HepG2 (cell line): Measurements from ENCODE around the gene RPTOR. TPM values are rescaled to one million over a fixed set of nuclear protein-coding genes. Genes with fewer than 3 reads are reported as not detected.
A peak's percentile ranks its signal among the peaks of the same experiment; 100 is the strongest.

Experiments
- ARID2 ChIP-seq: sonication (generic); formaldehyde crosslinking; IDR thresholded peaks from 2 replicates; pipeline ENCODE4 v1.8.1; 2022; ENCODE audit warnings: mild to moderate bottlenecking, missing genetic modification reagents, borderline replicate concordance
- ARNTL ChIP-seq: sonication (generic); formaldehyde crosslinking; IDR thresholded peaks from 2 replicates; pipeline ENCODE4 v1.4.0; 2020; ENCODE audit warnings: mild to moderate bottlenecking, missing genetic modification reagents
- CREB1 ChIP-seq, 2 experiments: fragments of 450-650 bp in 1 of 2; IDR thresholded peaks; 2 replicates each; pipeline ENCODE4 v1.6.1; 2016 to 2017; ENCODE audit warnings: control low read depth in 1 of 2, mild to moderate bottlenecking in 1 of 2, missing compliant biosample characterization in 1 of 2, missing genetic modification characterization in 1 of 2
- FOXA3 ChIP-seq: IDR thresholded peaks from 2 replicates; pipeline ENCODE4 v1.6.1; 2016; ENCODE audit warnings: missing genetic modification reagents, missing compliant biosample characterization
- HNRNPLL ChIP-seq: fragments of 200-400 bp; formaldehyde crosslinking; IDR thresholded peaks from 2 replicates; pipeline ENCODE4 v1.6.1; 2017; ENCODE audit warnings: mild to moderate bottlenecking, low read depth, low read length; ENCODE audit not compliant: poor library complexity, severe bottlenecking
- HOXA9 ChIP-seq: sonication (generic); formaldehyde crosslinking; IDR thresholded peaks from 2 replicates; pipeline ENCODE4 v1.8.1; 2022; ENCODE audit warnings: missing genetic modification reagents, mild to moderate bottlenecking, moderate library complexity, borderline replicate concordance
- MED1 ChIP-seq: sonication (generic); formaldehyde crosslinking; IDR thresholded peaks from 2 replicates; pipeline ENCODE4 v1.4.0; 2020; ENCODE audit warnings: missing genetic modification reagents
- MYC ChIP-seq: sonication (generic); formaldehyde crosslinking; IDR thresholded peaks from 2 replicates; pipeline ENCODE4 v1.9.0; 2021; ENCODE audit warnings: missing genetic modification reagents, borderline replicate concordance
- NAIF1 ChIP-seq: sonication (generic); formaldehyde crosslinking; IDR thresholded peaks from 2 replicates; pipeline ENCODE4 v1.5.0; 2020; ENCODE audit warnings: mild to moderate bottlenecking, missing genetic modification reagents, borderline replicate concordance
- PHF21A ChIP-seq: sonication (generic); formaldehyde crosslinking; IDR thresholded peaks from 2 replicates; pipeline ENCODE4 v1.5.0; 2020; ENCODE audit warnings: mild to moderate bottlenecking, missing genetic modification reagents
- PRMT3 ChIP-seq: sonication (generic); formaldehyde crosslinking; IDR thresholded peaks from 2 replicates; pipeline ENCODE4 v1.8.1; 2022; ENCODE audit warnings: low read depth, mild to moderate bottlenecking, moderate library complexity, missing genetic modification reagents, borderline replicate concordance
- SSRP1 ChIP-seq: IDR thresholded peaks from 2 replicates; pipeline ENCODE4 v1.6.1; 2016; ENCODE audit warnings: control low read depth
- ZNF230 ChIP-seq: sonication (generic); formaldehyde crosslinking; IDR thresholded peaks from 2 replicates; pipeline ENCODE4 v1.4.0; 2020; ENCODE audit warnings: mild to moderate bottlenecking, missing genetic modification reagents
- ZNF644 ChIP-seq: IDR thresholded peaks from 2 replicates; pipeline ENCODE4 v1.6.1; 2016; ENCODE audit warnings: low read depth
- ZSCAN9 ChIP-seq: IDR thresholded peaks from 2 replicates; pipeline ENCODE4 v1.6.1; 2016; ENCODE audit warnings: borderline replicate concordance
- polyA plus RNA-seq, 8 experiments: library from polyadenylated mRNA; depleted of rRNA in 3 of 8; stranded (reverse) in 7 of 8; unstranded in 1 of 8; fragments of >200 nt; fragmentation: Illumina TruSeq in 4 of 8; extraction: Trizol in 4 of 8; gene quantifications; 2 replicates each; pipeline versions ENCODE4 v1.2.1 to v1.2.3, GENCODE V29; 2011 to 2016; ENCODE audit warnings: low read depth in 4 of 8, missing spikeins in 1 of 8, mixed read lengths in 1 of 8; ENCODE audit not compliant: insufficient read depth in 1 of 8
- total RNA-seq, 5 experiments: library from RNA; depleted of rRNA; stranded (reverse); fragments of >200 nt; fragmentation: Illumina TruSeq; extraction: Trizol; gene quantifications; 2 replicates each; pipeline ENCODE4 v1.2.3, GENCODE V29; 2016; ENCODE audit warnings: low read depth in 1 of 5
- TF ChIP-seq, protein P1 (sequence below): sonication (generic); formaldehyde crosslinking; IDR thresholded peaks from 2 replicates; pipeline ENCODE4 v1.4.0; 2020; ENCODE audit warnings: missing genetic modification reagents
- TF ChIP-seq, protein P2 (sequence below): sonication (generic); formaldehyde crosslinking; IDR thresholded peaks from 2 replicates; pipeline ENCODE4 v1.4.0; 2020; ENCODE audit warnings: missing genetic modification reagents
- TF ChIP-seq, protein P3 (sequence below): sonication (generic); formaldehyde crosslinking; IDR thresholded peaks from 2 replicates; pipeline ENCODE4 v1.4.0; 2020; ENCODE audit warnings: missing genetic modification reagents, mild to moderate bottlenecking, borderline replicate concordance
- TF ChIP-seq, protein P4 (sequence below): sonication (generic); formaldehyde crosslinking; IDR thresholded peaks from 2 replicates; pipeline ENCODE4 v1.8.0; 2022; ENCODE audit warnings: missing genetic modification reagents, mild to moderate bottlenecking, borderline replicate concordance

Gene RPTOR
- total and polyA plus RNA-seq, 2 of the 13 experiments (the other 11 are each of a cell fraction or from before 2014, with no cell fraction given), result 6.6 to 25.3 TPM

DNA sequence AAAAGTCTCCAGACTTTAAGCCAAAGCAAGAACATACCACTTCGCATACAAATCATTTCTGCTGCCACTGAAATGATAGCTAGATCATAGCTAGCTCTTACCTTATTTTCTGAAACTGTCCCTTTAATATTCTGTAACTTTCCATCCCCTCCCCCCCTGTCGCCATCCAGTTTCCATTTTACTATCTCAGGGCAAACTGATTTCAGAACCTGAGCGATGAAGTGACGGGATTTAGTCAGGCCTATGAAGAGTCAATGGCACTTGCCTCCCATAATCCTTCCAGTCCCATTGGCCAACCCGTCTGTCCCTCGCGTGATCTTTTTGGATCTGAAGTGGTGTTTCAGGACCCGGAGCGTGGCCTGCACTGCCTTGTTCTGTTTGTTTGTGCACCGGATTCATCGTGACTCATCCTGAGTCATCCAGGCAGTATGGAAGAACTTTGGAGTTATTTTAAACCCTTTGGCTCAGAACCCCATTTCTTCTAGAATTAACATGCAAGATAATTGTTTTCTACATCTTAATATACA lies 247.2 kb downstream of the RPTOR start (continued):
- TF ChIP-seq, protein P1, sequence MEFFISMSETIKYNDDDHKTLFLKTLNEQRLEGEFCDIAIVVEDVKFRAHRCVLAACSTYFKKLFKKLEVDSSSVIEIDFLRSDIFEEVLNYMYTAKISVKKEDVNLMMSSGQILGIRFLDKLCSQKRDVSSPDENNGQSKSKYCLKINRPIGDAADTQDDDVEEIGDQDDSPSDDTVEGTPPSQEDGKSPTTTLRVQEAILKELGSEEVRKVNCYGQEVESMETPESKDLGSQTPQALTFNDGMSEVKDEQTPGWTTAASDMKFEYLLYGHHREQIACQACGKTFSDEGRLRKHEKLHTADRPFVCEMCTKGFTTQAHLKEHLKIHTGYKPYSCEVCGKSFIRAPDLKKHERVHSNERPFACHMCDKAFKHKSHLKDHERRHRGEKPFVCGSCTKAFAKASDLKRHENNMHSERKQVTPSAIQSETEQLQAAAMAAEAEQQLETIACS (CRISPR knock-in tag), result no peak
- TF ChIP-seq MED1 (CRISPR knock-in tag), result 0 out of 2 replicates have a peak, but pooled peaks have one; percentile 16
- peak; percentile 60 for TF ChIP-seq FOXA3 (CRISPR knock-in tag)
- TF ChIP-seq, protein P2, sequence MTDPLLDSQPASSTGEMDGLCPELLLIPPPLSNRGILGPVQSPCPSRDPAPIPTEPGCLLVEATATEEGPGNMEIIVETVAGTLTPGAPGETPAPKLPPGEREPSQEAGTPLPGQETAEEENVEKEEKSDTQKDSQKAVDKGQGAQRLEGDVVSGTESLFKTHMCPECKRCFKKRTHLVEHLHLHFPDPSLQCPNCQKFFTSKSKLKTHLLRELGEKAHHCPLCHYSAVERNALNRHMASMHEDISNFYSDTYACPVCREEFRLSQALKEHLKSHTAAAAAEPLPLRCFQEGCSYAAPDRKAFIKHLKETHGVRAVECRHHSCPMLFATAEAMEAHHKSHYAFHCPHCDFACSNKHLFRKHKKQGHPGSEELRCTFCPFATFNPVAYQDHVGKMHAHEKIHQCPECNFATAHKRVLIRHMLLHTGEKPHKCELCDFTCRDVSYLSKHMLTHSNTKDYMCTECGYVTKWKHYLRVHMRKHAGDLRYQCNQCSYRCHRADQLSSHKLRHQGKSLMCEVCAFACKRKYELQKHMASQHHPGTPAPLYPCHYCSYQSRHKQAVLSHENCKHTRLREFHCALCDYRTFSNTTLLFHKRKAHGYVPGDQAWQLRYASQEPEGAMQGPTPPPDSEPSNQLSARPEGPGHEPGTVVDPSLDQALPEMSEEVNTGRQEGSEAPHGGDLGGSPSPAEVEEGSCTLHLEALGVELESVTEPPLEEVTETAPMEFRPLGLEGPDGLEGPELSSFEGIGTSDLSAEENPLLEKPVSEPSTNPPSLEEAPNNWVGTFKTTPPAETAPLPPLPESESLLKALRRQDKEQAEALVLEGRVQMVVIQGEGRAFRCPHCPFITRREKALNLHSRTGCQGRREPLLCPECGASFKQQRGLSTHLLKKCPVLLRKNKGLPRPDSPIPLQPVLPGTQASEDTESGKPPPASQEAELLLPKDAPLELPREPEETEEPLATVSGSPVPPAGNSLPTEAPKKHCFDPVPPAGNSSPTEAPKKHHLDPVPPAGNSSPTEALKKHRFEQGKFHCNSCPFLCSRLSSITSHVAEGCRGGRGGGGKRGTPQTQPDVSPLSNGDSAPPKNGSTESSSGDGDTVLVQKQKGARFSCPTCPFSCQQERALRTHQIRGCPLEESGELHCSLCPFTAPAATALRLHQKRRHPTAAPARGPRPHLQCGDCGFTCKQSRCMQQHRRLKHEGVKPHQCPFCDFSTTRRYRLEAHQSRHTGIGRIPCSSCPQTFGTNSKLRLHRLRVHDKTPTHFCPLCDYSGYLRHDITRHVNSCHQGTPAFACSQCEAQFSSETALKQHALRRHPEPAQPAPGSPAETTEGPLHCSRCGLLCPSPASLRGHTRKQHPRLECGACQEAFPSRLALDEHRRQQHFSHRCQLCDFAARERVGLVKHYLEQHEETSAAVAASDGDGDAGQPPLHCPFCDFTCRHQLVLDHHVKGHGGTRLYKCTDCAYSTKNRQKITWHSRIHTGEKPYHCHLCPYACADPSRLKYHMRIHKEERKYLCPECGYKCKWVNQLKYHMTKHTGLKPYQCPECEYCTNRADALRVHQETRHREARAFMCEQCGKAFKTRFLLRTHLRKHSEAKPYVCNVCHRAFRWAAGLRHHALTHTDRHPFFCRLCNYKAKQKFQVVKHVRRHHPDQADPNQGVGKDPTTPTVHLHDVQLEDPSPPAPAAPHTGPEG, result no peak
- no peak for TF ChIP-seq ARID2 (CRISPR knock-in tag)
- TF ChIP-seq SSRP1 (CRISPR knock-in tag), result 0 out of 2 replicates have a peak, but pooled peaks have one; percentile 37
- peak; percentile 32; the same call in 1 of the 2 replicates for TF ChIP-seq CREB1 (IDR thresholded peaks at IDR 0.05)
- peak; percentile 17; the same call in 1 of the 2 replicates for TF ChIP-seq CREB1 (CRISPR knock-in tag; IDR thresholded peaks at IDR 0.05)
- TF ChIP-seq ZSCAN9 (CRISPR knock-in tag), result peak; percentile 39; the same call in 1 of the 2 replicates
- TF ChIP-seq, protein P3, sequence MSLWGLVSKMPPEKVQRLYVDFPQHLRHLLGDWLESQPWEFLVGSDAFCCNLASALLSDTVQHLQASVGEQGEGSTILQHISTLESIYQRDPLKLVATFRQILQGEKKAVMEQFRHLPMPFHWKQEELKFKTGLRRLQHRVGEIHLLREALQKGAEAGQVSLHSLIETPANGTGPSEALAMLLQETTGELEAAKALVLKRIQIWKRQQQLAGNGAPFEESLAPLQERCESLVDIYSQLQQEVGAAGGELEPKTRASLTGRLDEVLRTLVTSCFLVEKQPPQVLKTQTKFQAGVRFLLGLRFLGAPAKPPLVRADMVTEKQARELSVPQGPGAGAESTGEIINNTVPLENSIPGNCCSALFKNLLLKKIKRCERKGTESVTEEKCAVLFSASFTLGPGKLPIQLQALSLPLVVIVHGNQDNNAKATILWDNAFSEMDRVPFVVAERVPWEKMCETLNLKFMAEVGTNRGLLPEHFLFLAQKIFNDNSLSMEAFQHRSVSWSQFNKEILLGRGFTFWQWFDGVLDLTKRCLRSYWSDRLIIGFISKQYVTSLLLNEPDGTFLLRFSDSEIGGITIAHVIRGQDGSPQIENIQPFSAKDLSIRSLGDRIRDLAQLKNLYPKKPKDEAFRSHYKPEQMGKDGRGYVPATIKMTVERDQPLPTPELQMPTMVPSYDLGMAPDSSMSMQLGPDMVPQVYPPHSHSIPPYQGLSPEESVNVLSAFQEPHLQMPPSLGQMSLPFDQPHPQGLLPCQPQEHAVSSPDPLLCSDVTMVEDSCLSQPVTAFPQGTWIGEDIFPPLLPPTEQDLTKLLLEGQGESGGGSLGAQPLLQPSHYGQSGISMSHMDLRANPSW (CRISPR knock-in tag), result no peak
- TF ChIP-seq NAIF1 (CRISPR knock-in tag), result peak; percentile 42; the same call in 1 of the 2 replicates
- peak; percentile 86 for TF ChIP-seq ZNF644 (CRISPR knock-in tag)
- TF ChIP-seq PRMT3 (CRISPR knock-in tag), result no peak
- no peak for TF ChIP-seq HNRNPLL
- TF ChIP-seq, protein P4, sequence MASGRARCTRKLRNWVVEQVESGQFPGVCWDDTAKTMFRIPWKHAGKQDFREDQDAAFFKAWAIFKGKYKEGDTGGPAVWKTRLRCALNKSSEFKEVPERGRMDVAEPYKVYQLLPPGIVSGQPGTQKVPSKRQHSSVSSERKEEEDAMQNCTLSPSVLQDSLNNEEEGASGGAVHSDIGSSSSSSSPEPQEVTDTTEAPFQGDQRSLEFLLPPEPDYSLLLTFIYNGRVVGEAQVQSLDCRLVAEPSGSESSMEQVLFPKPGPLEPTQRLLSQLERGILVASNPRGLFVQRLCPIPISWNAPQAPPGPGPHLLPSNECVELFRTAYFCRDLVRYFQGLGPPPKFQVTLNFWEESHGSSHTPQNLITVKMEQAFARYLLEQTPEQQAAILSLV (CRISPR knock-in tag), result no peak
- 0 out of 2 replicates have a peak, but pooled peaks have one; percentile 19 for TF ChIP-seq ARNTL (CRISPR knock-in tag)
- no peak for TF ChIP-seq ZNF230 (CRISPR knock-in tag)
- 0 out of 2 replicates have a peak, but pooled peaks have one; percentile 48 for TF ChIP-seq PHF21A (CRISPR knock-in tag)
- TF ChIP-seq MYC (CRISPR knock-in tag), result peak; percentile 18; the same call in 1 of the 2 replicates
- TF ChIP-seq HOXA9 (CRISPR knock-in tag), result no peak
